GM12874 (cell line): Measurements from ENCODE around the gene KRT73.

Experiments
- TF ChIP-seq, protein P1 (sequence below): IDR thresholded peaks from 2 replicates; pipeline ENCODE4 v1.5.1; 2011; ENCODE audit warnings: low read depth, mild to moderate bottlenecking, control low read depth, low read length, moderate library complexity; ENCODE audit not compliant: insufficient read depth

The KRT73 gene

DNA sequence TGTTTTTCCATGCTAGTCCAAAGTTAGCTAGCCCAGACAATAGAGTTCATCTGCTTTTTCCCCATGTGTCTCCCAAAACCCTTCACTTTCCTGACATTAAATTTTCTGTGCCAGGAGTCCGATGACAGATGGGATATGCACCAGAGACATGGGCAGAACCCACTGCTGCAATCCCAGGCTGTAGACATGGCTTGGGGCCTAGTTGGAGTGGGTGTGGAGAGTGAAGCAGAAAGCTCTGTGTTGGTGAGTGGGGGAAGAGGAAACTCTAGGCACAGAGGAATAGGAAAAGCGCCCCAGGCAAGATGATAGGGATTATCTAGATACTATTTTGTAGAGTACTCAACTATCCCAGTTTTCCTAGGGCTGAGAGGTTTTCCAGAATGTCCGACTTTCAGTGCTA, 39.9 kb downstream of the KRT73 start:
- TF ChIP-seq, protein P1, sequence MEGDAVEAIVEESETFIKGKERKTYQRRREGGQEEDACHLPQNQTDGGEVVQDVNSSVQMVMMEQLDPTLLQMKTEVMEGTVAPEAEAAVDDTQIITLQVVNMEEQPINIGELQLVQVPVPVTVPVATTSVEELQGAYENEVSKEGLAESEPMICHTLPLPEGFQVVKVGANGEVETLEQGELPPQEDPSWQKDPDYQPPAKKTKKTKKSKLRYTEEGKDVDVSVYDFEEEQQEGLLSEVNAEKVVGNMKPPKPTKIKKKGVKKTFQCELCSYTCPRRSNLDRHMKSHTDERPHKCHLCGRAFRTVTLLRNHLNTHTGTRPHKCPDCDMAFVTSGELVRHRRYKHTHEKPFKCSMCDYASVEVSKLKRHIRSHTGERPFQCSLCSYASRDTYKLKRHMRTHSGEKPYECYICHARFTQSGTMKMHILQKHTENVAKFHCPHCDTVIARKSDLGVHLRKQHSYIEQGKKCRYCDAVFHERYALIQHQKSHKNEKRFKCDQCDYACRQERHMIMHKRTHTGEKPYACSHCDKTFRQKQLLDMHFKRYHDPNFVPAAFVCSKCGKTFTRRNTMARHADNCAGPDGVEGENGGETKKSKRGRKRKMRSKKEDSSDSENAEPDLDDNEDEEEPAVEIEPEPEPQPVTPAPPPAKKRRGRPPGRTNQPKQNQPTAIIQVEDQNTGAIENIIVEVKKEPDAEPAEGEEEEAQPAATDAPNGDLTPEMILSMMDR, result no peak

- TF ChIP-seq, protein P1, result no peak
Observed at GRCh38 chr12:52577316-52577715, 41.0 kb downstream of the KRT73 start.

- TF ChIP-seq, protein P1, result no peak
Observed at GRCh38 chr12:52575948-52576347, 42.4 kb downstream of the KRT73 start.

- TF ChIP-seq, protein P1, result no peak
Observed at GRCh38 chr12:52575256-52575655, 43.1 kb downstream of the KRT73 start.

GRCh38 chr12:52573743-52574142, 44.6 kb downstream of the KRT73 start, which contains the start of gene KRT74:
Gene KRT74 (minus strand): TSS chr12:52573843. CDS start chr12:52573777, 66 bp downstream.
- TF ChIP-seq, protein P1, result no peak

GRCh38 chr12:52573306-52573705, 45.1 kb downstream of the KRT73 start:
- TF ChIP-seq, protein P1, result no peak

DNA sequence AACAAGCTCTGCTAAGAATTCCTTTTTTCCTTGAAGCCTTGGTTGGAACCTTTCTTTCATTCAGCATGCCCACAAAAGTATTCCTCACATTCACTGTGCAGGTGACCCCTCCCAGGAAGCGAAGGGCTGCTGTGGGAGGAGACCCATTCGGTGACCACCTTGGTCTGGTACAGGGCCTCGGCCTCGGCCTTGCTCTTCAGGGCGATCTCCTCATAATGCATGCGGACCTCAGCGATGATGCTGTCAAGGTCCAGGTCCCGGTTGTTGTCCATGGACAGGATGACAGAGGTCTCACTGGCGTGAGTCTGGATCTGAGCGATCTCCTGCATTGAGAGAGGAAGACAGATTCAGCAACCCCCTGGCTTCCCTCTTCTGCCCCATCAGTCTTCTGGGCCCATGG, 47.8 kb downstream of the KRT73 start:
- TF ChIP-seq, protein P1, result no peak

GRCh38 chr12:52568111-52568510, 50.2 kb downstream of the KRT73 start:
- TF ChIP-seq, protein P1, result no peak
